IMR-90 (cell line): ENCODE data around the gene ANKRD11. TPM values are rescaled to one million over a fixed set of nuclear protein-coding genes. Genes with fewer than 3 reads are reported as not detected.

Source experiments
- ATAC-seq: fragments of 200-7000 bp; cut with Tn5 transposase; 2 replicates; pipeline ENCODE4 v1.9.1; 2020; ENCODE audit warnings: low read depth, mild to moderate bottlenecking, moderate library complexity
- BruUV-seq: library from RNA; stranded (reverse); fragments of 400-500 nt; replicated peaks from 2 replicates; lab custom pipeline; 2021; lab: Mats Ljungman, UMichigan
- CTCF ChIA-PET: fragments of 300-600 bp; formaldehyde crosslinking; extraction: SDS; loops from one replicate; lab custom pipeline; 2021; ENCODE audit warnings: antibody characterized with exemption; lab: Yijun Ruan, JAX
- POLR2A ChIA-PET: fragments of 300-600 bp; sonication (Branson Sonifier 250); formaldehyde crosslinking; loops from one replicate; lab custom pipeline; 2022; ENCODE audit warnings: antibody characterized with exemption; ENCODE audit not compliant: unreplicated experiment; lab: Charles Lee
- DNase-seq: peaks from one replicate; pipeline ENCODE4 v3.0.0; 2013
- H2AFZ ChIP-seq: replicated peaks from 2 replicates; pipeline ENCODE3; 2013; ENCODE audit warnings: low read length, mild to moderate bottlenecking; ENCODE audit not compliant: poor library complexity
- H2AK5ac ChIP-seq: 2 replicates; pipeline ENCODE4 v1.6.1; 2013; ENCODE audit warnings: low read depth, low read length, inconsistent platforms
- H2AK9ac ChIP-seq: replicated peaks from 2 replicates; pipeline ENCODE3; 2013; ENCODE audit warnings: mild to moderate bottlenecking, low read depth, low read length, moderate library complexity; ENCODE audit not compliant: poor library complexity
- H2BK120ac ChIP-seq: 2 replicates; pipeline ENCODE4 v1.6.1; 2013; ENCODE audit warnings: low read depth, low read length, inconsistent platforms
- H2BK15ac ChIP-seq: 3 replicates; pipeline ENCODE4 v1.6.1; 2013; ENCODE audit warnings: low read depth, low read length, inconsistent platforms
- H2BK20ac ChIP-seq: 2 replicates; pipeline ENCODE4 v1.6.1; 2013; ENCODE audit warnings: low read depth, mild to moderate bottlenecking, inconsistent platforms, low read length, moderate library complexity
- H2BK5ac ChIP-seq: 2 replicates; pipeline ENCODE4 v1.6.1; 2013; ENCODE audit warnings: mild to moderate bottlenecking, low read depth, low read length, inconsistent platforms; ENCODE audit not compliant: poor library complexity, severe bottlenecking
- H3K14ac ChIP-seq: replicated peaks from 2 replicates; pipeline ENCODE4 v1.6.1; 2013; ENCODE audit warnings: low read depth, low read length, inconsistent platforms
- H3K18ac ChIP-seq: 2 replicates; pipeline ENCODE4 v1.6.1; 2013; ENCODE audit warnings: low read depth, low read length, control low read depth
- H3K23ac ChIP-seq: 2 replicates; pipeline ENCODE4 v1.6.1; 2013; ENCODE audit warnings: low read depth, low read length, inconsistent platforms
- H3K27ac ChIP-seq: 2 replicates; pipeline ENCODE4 v1.5.1; 2013; ENCODE audit warnings: mild to moderate bottlenecking, control low read depth, low read length; ENCODE audit not compliant: insufficient read depth
- H3K27me3 ChIP-seq: 2 replicates; pipeline ENCODE4 v1.6.1; 2013; ENCODE audit warnings: low read length; ENCODE audit not compliant: control insufficient read depth, insufficient read depth
- H3K36me3 ChIP-seq: 2 replicates; pipeline ENCODE4 v1.6.1; 2013; ENCODE audit warnings: low read length, mixed read lengths; ENCODE audit not compliant: control insufficient read depth, insufficient read depth
- H3K4ac ChIP-seq: 2 replicates; pipeline ENCODE4 v1.6.1; 2013; ENCODE audit warnings: low read depth, low read length, inconsistent platforms
- H3K4me1 ChIP-seq: 2 replicates; pipeline ENCODE4 v1.6.1; 2013; ENCODE audit warnings: low read length, mixed read lengths; ENCODE audit not compliant: control insufficient read depth, insufficient read depth
- H3K4me2 ChIP-seq: 2 replicates; pipeline ENCODE4 v1.6.1; 2013; ENCODE audit warnings: low read depth, mild to moderate bottlenecking, control low read depth, low read length, moderate library complexity
- H3K4me3 ChIP-seq: 2 replicates; pipeline ENCODE4 v1.5.1; 2013; ENCODE audit warnings: low read depth, mild to moderate bottlenecking, control low read depth, low read length, moderate library complexity; ENCODE audit not compliant: insufficient read depth
- H3K56ac ChIP-seq: 2 replicates; pipeline ENCODE4 v1.6.1; 2013; ENCODE audit warnings: low read length, inconsistent platforms; ENCODE audit not compliant: insufficient read depth; ENCODE audit errors: extremely low read depth
- H3K79me1 ChIP-seq, 2 experiments: 2 replicates each; pipeline ENCODE4 v1.6.1; 2013; ENCODE audit warnings: low read length in 2 of 2, inconsistent platforms in 1 of 2, low read depth in 1 of 2
- H3K9ac ChIP-seq: 2 replicates; pipeline ENCODE4 v1.6.1; 2013; ENCODE audit warnings: low read depth, low read length, control low read depth
- H3K9me1 ChIP-seq: 2 replicates; pipeline ENCODE4 v1.6.1; 2013; ENCODE audit warnings: low read length, inconsistent platforms; ENCODE audit not compliant: insufficient read depth
- H3K9me3 ChIP-seq: 2 replicates; pipeline ENCODE4 v1.6.1; 2013; ENCODE audit warnings: low read length; ENCODE audit not compliant: control insufficient read depth, insufficient read depth
- H4K20me1 ChIP-seq: 2 replicates; pipeline ENCODE4 v1.6.1; 2013; ENCODE audit warnings: low read length, inconsistent platforms; ENCODE audit not compliant: insufficient read depth
- H4K5ac ChIP-seq: 2 replicates; pipeline ENCODE4 v1.6.1; 2013; ENCODE audit warnings: mild to moderate bottlenecking, low read depth, low read length, control low read depth
- H4K8ac ChIP-seq, 2 experiments: 2 replicates each; pipeline ENCODE4 v1.6.1; 2013; ENCODE audit warnings: low read depth in 2 of 2, low read length in 2 of 2, control low read depth in 1 of 2, inconsistent platforms in 1 of 2
- H4K91ac ChIP-seq: 2 replicates; pipeline ENCODE4 v1.6.1; 2013; ENCODE audit warnings: low read depth, low read length, inconsistent platforms; ENCODE audit not compliant: insufficient read depth
- BHLHE40 ChIP-seq: fragments of 150-350 bp; IDR thresholded peaks from 2 replicates; pipeline ENCODE4 v1.6.1; 2016; ENCODE audit warnings: mild to moderate bottlenecking, low read depth, low read length
- CEBPB ChIP-seq: IDR thresholded peaks from 2 replicates; pipeline ENCODE4 v1.6.1; 2012; ENCODE audit warnings: low read depth, low read length, improper control_type of control experiment
- FOS ChIP-seq: fragments of 150-350 bp; IDR thresholded peaks from 2 replicates; pipeline ENCODE4 v1.6.1; 2016; ENCODE audit warnings: low read depth, low read length
- MAFK ChIP-seq: IDR thresholded peaks from 2 replicates; pipeline ENCODE4 v1.6.1; 2012; ENCODE audit warnings: low read depth, low read length, improper control_type of control experiment
- MAZ ChIP-seq: IDR thresholded peaks from 2 replicates; pipeline ENCODE4 v1.6.1; 2012; ENCODE audit warnings: low read depth, mild to moderate bottlenecking, low read length, improper control_type of control experiment, moderate library complexity, borderline replicate concordance
- MXI1 ChIP-seq: IDR thresholded peaks from 2 replicates; pipeline ENCODE4 v1.6.1; 2012; ENCODE audit warnings: low read depth, mild to moderate bottlenecking, low read length, moderate library complexity, borderline replicate concordance
- NFE2L2 ChIP-seq: fragments of 150-350 bp; IDR thresholded peaks from 2 replicates; pipeline ENCODE4 v1.6.1; 2016; ENCODE audit warnings: low read depth, mild to moderate bottlenecking, low read length
- POLR2A ChIP-seq: IDR thresholded peaks from 2 replicates; pipeline ENCODE4 v1.6.1; 2012; ENCODE audit warnings: mild to moderate bottlenecking, low read depth, low read length
- RAD21 ChIP-seq: IDR thresholded peaks from 2 replicates; pipeline ENCODE4 v1.6.1; 2012; ENCODE audit warnings: low read length, improper control_type of control experiment
- RCOR1 ChIP-seq: IDR thresholded peaks from 2 replicates; pipeline ENCODE4 v1.6.1; 2012; ENCODE audit warnings: mild to moderate bottlenecking, low read length, improper control_type of control experiment; ENCODE audit not compliant: insufficient replicate concordance
- RFX5 ChIP-seq: IDR thresholded peaks from 2 replicates; pipeline ENCODE4 v1.8.0; 2012; ENCODE audit warnings: low read depth, mild to moderate bottlenecking, low read length, moderate library complexity
- SMC3 ChIP-seq: fragments of 150-350 bp; IDR thresholded peaks from 2 replicates; pipeline ENCODE4 v1.6.1; 2016; ENCODE audit warnings: low read depth, mild to moderate bottlenecking, antibody characterized with exemption, low read length, moderate library complexity
- WGBS, 2 experiments: methylation state at CpG; one replicate each; pipeline versions ENCODE4 v1.1.5 to v1.1.7; 2013; ENCODE audit warnings: missing lambda C conversion rate in 2 of 2; ENCODE audit not compliant: insufficient read length in 1 of 2; ENCODE audit errors: extremely low coverage in 2 of 2; 5-methylcytosine and 5-hydroxymethylcytosine counted together
- dilution Hi-C: fragments of 300-500 bp; cut with HindIII; formaldehyde crosslinking; loops from one replicate; pipeline ENCODE4 v1.14.3; 2018; ENCODE audit warnings: low sequenced_read_pairs; ENCODE audit not compliant: unreplicated experiment
- in situ Hi-C: fragments of 300-500 bp; cut with MboI; formaldehyde crosslinking; loops from 3 replicates; pipeline ENCODE4 v1.14.3; 2019; ENCODE audit warnings: low sequenced_read_pairs, inconsistent platforms, mixed read lengths
- intact Hi-C: fragments of 100-400 bp; cut with micrococcal nuclease; formaldehyde crosslinking; loops from 2 replicates; pipeline ENCODE4 v1.10.0; 2022
- polyA plus RNA-seq, 3 experiments: library from polyadenylated mRNA; depleted of rRNA; stranded (reverse); fragments of >200 nt; gene quantifications; 2 replicates each; pipeline ENCODE4 v1.2.3, GENCODE V29; 2012; ENCODE audit warnings: low replicate concordance in 1 of 3
- total RNA-seq: library from RNA; depleted of rRNA; stranded (reverse); fragments of >200 nt; gene quantifications from 2 replicates; pipeline ENCODE4 v1.2.3, GENCODE V29; 2012
- TF ChIP-seq, protein P1 (sequence below): fragments of 150-350 bp; IDR thresholded peaks from 2 replicates; pipeline ENCODE4 v1.6.1; 2017; ENCODE audit warnings: mild to moderate bottlenecking, antibody characterized with exemption, low read length, low read depth
- TF ChIP-seq, protein P2 (sequence below): fragments of 150-350 bp; IDR thresholded peaks from 2 replicates; pipeline ENCODE4 v1.6.1; 2016; ENCODE audit warnings: low read depth, mild to moderate bottlenecking, low read length, moderate library complexity, borderline replicate concordance
- TF ChIP-seq, protein P3 (sequence below): conservative IDR thresholded peaks from 2 replicates; pipeline ENCODE4 v1.5.1; 2012; ENCODE audit warnings: mild to moderate bottlenecking, low read depth, low read length, improper control_type of control experiment

Gene ANKRD11
- total and polyA plus RNA-seq, 2 of the 4 experiments (the other 2 are of a cell fraction): 46.8 to 71.9 TPM

DNA sequence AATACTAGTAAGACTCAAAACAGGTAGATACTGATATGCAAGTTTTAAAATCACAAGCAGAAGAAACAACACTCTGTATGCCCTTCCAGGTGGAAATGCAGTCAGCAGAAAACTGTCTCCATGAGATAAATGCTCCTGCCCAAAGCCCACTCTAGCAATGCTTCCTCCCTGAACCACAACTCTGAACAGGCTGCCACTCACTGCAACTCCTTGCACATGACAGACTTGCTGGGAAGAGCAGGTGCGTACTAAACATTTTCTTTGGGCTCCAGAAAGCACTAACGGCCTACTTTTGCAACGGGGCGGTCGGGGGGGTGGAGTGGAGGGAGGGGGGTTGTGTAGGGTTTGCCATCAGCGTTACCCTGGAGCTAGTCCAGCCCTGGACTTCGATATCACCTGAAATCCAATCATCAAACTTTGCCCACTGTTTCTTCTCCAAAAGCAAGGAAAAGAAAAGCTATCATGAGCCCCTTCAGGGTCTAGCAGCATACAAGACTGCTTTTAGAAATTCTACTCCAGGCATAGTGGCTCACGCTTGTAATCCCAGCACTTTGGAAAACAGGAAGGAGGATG is 46.1 kb downstream of the ANKRD11 start:
- CTCF ChIA-PET: no interaction called here

More for the DNA sequence above, 46.1 kb downstream of the ANKRD11 start:
- POLR2A ChIA-PET: interaction anchor here (0.5 to 0.6 kb wide), 2 partner anchors 14 to 16 kb away, joined by 3 to 5 read pairs; no protein-coding TSS in a partner anchor
- DNase-seq (no peak), ATAC-seq (no peak)
- Histone ChIP-seq H4K5ac (no peak overlapping the region), H3K4ac (peak overlapping the region; percentile 27; the same call in 1 of the 2 replicates), H2AFZ (no peak overlapping the region), H3K79me1 (peaks cover 5 to 80% of the 10 kb centered on the region in 2 experiments; a peak in 3 of 4 replicates), H4K8ac (no peak overlapping the region), H3K27me3 (no peaks in the 10 kb centered on the region), H3K14ac (0 out of 2 replicates have a peak overlapping the region, but pooled peaks have one; percentile 26), H2BK15ac (no peak overlapping the region), H2BK120ac (no peak overlapping the region), H3K9me3 (no peaks in the 10 kb centered on the region), H3K18ac (no peak overlapping the region), H3K4me2 (no peak overlapping the region; the same call in 1 of the 2 replicates), H4K91ac (no peak overlapping the region), H2AK5ac (no peak overlapping the region), H4K20me1 (peaks cover 100% of the 10 kb centered on the region), H3K4me3 (no peak overlapping the region), H3K4me1 (peaks cover 53% of the 10 kb centered on the region), H3K9ac (no peak overlapping the region), H3K23ac (0 out of 2 replicates have a peak overlapping the region, but pooled peaks have one; percentile 36), H3K56ac (no peak overlapping the region), H2AK9ac (no peak overlapping the region), H2BK20ac (no peak overlapping the region), H3K27ac (no peak overlapping the region), H3K36me3 (peaks cover 5% of the 10 kb centered on the region; the same call in 1 of the 2 replicates), H3K9me1 (peaks cover 76% of the 10 kb centered on the region), H2BK5ac (no peak overlapping the region)
- intact Hi-C loops: no loop called here
- BruUV-seq: no TSS peak
- TF ChIP-seq, protein P1, sequence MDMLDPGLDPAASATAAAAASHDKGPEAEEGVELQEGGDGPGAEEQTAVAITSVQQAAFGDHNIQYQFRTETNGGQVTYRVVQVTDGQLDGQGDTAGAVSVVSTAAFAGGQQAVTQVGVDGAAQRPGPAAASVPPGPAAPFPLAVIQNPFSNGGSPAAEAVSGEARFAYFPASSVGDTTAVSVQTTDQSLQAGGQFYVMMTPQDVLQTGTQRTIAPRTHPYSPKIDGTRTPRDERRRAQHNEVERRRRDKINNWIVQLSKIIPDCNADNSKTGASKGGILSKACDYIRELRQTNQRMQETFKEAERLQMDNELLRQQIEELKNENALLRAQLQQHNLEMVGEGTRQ: no peak
- TF ChIP-seq NFE2L2: no peak
- no peak for TF ChIP-seq BHLHE40
- no peak for TF ChIP-seq RCOR1
- no peak for TF ChIP-seq POLR2A
- TF ChIP-seq CEBPB: no peak
- TF ChIP-seq MXI1: no peak
- TF ChIP-seq FOS: no peak
- TF ChIP-seq SMC3: no peak
- no peak for TF ChIP-seq RFX5
- no peak for TF ChIP-seq MAFK
- TF ChIP-seq, protein P2, sequence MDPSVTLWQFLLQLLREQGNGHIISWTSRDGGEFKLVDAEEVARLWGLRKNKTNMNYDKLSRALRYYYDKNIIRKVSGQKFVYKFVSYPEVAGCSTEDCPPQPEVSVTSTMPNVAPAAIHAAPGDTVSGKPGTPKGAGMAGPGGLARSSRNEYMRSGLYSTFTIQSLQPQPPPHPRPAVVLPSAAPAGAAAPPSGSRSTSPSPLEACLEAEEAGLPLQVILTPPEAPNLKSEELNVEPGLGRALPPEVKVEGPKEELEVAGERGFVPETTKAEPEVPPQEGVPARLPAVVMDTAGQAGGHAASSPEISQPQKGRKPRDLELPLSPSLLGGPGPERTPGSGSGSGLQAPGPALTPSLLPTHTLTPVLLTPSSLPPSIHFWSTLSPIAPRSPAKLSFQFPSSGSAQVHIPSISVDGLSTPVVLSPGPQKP: no peak
- no peak for TF ChIP-seq MAZ
- TF ChIP-seq, protein P3, sequence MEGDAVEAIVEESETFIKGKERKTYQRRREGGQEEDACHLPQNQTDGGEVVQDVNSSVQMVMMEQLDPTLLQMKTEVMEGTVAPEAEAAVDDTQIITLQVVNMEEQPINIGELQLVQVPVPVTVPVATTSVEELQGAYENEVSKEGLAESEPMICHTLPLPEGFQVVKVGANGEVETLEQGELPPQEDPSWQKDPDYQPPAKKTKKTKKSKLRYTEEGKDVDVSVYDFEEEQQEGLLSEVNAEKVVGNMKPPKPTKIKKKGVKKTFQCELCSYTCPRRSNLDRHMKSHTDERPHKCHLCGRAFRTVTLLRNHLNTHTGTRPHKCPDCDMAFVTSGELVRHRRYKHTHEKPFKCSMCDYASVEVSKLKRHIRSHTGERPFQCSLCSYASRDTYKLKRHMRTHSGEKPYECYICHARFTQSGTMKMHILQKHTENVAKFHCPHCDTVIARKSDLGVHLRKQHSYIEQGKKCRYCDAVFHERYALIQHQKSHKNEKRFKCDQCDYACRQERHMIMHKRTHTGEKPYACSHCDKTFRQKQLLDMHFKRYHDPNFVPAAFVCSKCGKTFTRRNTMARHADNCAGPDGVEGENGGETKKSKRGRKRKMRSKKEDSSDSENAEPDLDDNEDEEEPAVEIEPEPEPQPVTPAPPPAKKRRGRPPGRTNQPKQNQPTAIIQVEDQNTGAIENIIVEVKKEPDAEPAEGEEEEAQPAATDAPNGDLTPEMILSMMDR: no peak
- TF ChIP-seq RAD21: no peak
- dilution Hi-C loops: no loop called here
- in situ Hi-C loops: no loop called here
- no CpG with 5 or more reads among the region's 8 CpGs for WGBS, 2 experiments
